ENCODE data around the gene MAB21L2.

The MAB21L2 gene

GRCh38 chr4:150619042-150619441 is 37.1 kb downstream of the MAB21L2 start:
- no peak for DNase-seq

GRCh38 chr4:150624055-150624454 is 42.1 kb downstream of the MAB21L2 start:
- no peak for DNase-seq

- no peak for DNase-seq
These were observed 43.1 kb downstream of the MAB21L2 start for GRCh38 chr4:150625033-150625432.

- no peak for DNase-seq
These were observed 46.1 kb downstream of the MAB21L2 start for GRCh38 chr4:150628073-150628472.

- no peak for DNase-seq
These were observed 50.7 kb downstream of the MAB21L2 start for GRCh38 chr4:150632639-150633038.
